Amniotic stem cell (primary cell): Measurements from ENCODE around the gene CSPG5.

ENCODE experiments used
- DNase-seq: peaks from one replicate; lab custom pipeline; 2025; lab: John Stamatoyannopoulos, UW

CSPG5 gene

GRCh38 chr3:47578691-47579632 lies at the start of gene CSPG5:
TSS of gene CSPG5 (minus strand) at chr3:47578865. CDS start at chr3:47578693, 172 bp downstream.
- DNase-seq = no peak

- DNase-seq = no peak
These were observed 49.8 kb upstream of the CSPG5 start for GRCh38 chr3:47628426-47628825.

- no peak for DNase-seq
These were observed 44.2 kb upstream of the CSPG5 start for GRCh38 chr3:47622671-47623461.

- DNase-seq = no peak
These were observed 38.7 kb upstream of the CSPG5 start for GRCh38 chr3:47617086-47618010.

- no peak for DNase-seq
These were observed 36.1 kb upstream of the CSPG5 start for GRCh38 chr3:47614788-47615187.

GRCh38 chr3:47613722-47614121 lies 35.1 kb upstream of the CSPG5 start:
- DNase-seq = no peak

DNA sequence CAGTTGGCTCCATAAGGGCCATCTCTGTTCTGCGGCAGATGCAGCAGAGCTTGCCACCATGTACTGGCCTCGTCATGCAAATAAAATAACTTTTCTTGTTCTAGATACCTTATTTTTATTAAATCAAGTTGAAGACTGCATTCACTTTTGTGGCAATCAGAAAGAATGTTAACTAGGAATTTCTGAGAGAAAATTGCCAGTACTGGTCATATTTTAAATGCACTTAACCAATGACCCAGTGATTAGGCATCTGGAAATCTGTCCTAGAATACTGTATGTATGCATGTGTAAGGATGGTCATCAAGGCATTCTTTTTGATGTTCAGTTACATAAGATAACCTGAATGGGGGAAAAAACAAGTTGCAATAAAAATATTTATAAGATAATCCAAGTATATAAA lies 34.2 kb upstream of the CSPG5 start:
- DNase-seq = no peak

DNA sequence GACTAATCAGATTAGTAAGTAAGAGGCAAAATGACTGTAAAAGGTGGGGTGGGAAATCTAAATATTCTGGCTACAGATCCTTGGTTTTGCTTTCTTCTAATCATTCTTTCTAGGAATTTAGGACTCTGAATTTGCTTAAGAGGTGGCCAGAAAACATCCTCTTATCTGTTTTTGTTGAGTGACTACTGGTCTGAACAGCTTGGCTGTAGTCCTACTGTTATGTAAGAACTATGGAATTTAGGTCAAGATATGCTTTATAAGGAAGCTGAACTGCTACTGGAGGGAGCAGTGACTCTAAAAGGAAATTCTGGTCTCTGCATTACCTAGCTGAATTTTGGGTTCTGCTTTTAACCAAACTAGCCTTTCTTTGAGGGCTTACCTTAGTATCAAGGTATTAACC lies 33.5 kb upstream of the CSPG5 start:
- DNase-seq = peak; percentile 19

DNA sequence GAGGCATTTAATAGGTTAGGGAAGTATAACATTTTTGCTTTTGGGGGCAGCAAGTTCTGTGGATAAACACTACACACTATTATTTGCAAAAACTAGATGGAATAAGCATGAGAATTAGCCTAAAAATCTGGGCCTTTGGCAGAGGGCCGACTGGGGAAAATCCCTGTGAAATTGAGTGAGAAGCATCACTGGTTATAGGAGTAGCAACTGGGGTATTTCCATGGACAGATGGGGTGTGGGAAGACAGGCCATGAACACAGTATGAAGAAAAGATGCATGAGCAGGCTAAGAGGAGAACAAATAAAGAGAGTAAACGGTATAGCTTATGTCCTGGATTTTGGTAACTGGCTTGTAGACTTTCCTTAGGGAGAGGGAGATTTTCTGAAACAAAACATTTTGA lies 32.9 kb upstream of the CSPG5 start:
- no peak for DNase-seq

DNA sequence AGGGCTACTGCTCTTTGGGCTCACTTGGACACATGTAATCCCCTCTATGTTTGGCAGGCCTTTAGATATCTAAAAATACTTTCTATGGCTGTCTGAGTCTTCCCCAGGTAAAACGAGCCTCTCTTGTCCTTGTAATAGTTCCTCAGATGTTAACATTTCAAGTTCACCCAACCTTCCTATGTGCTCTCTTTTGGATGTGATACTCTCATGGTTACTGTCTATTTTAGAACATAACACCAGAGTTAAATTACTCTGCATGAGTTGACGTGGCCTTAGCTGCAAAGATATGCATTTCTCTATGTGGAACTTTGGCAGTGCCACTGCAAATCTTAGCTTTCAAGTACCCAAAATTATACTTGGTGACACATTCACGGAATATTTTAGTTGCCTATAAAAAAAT lies 31.9 kb upstream of the CSPG5 start:
- DNase-seq = no peak

DNA sequence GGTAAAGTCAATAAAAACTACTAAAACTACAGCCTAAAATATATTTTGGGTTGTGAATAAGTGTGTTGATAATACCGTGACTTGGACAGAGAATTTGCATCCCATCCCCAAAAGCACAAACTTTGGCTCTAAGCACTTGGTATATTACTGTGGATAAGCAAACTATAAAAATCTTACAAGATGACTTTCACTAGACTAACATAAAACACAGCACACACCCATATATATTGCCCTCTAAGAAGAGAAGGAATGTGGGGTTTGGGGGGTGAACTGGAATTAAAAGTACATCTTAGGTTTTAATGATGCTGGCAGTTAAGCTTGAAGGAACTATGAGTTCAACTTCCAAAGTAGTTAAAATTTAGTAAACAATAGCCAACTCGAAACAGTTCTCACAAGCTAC lies 28.7 kb upstream of the CSPG5 start:
- DNase-seq = no peak

DNA sequence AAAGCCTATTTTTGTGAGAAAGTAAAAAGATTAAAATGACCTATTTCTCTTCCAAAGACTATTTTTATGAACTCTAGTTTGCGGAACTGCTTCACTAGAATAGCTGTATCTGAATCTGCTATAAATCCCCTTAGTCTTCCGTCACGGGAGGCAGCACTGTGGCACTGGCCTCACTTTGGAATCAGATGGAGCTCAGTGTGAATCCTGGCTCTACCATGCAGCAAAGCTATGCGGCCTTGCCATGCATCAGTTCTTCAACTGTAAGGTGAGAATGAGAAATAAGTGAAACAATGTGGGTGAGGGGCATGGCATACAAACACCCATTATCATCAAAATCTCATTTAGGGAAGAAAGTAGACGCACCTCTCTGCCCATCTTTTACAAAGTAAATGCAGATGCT lies 27.5 kb upstream of the CSPG5 start:
- no peak for DNase-seq

- DNase-seq = no peak
These were observed 27.0 kb upstream of the CSPG5 start for GRCh38 chr3:47605652-47606051.

- DNase-seq = no peak
These were observed 25.5 kb upstream of the CSPG5 start for GRCh38 chr3:47604145-47604544.

DNA sequence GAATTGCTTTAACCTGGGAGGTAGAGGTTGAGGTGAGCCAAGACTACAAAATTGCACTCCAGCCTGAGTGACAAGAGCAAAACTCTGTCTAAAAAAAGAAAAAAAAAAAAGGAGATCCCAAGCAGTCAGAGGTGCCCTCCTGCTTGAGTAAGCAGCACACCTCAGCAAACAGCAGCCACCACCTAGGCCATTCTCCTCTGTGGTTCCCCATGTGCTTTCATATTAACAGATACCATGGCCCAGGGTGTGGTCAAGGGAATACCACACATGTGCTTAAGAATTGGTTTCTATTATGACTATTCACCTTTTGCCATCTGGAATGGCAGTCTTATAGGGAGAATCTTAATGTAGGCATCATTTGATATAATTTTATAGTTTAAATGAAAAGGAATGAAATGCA lies 24.7 kb upstream of the CSPG5 start:
- DNase-seq = no peak

- no peak for DNase-seq
These were observed 22.6 kb upstream of the CSPG5 start for GRCh38 chr3:47601281-47601680.

- DNase-seq = no peak
These were observed 16.1 kb upstream of the CSPG5 start for GRCh38 chr3:47594792-47595191.

GRCh38 chr3:47592066-47592795 lies 13.6 kb upstream of the CSPG5 start:
- no peak for DNase-seq

DNA sequence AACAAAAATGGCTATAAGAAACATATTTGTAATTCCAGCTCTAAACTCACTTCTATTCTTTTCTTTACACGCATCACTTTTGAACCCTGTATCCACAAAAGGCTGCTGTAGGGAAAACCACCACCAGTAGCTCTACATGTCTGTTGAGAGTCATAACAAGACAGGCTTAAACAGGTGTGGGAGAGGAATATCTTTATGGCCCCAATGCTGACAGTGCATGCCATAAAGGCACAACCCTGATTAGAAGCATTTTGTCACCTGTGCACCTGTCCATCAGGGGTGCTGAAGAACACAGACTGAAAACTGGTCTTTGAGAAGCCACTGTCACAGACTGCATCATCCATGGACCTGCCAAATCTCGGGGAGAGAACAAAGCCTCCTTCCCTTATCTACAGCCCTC lies 11.6 kb upstream of the CSPG5 start:
- DNase-seq = no peak

DNA sequence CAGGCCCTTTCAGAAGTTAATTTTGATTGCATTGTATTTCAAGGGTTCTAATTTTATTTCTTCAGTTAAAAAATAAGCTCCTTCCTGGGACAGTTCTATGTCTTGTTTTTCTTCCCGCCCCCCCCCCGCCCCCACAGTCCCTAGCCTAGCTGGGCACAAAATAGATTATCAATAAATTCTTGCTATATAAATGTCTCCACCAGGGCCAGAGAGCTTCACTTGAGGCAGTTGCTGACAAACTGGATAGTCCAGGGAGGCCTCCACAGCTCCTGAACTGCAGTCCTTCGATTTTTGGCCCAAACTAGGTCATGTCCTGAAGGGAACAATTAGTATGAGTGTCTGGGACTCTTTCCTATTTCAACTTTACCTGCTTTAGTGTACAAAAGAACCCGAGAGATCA lies 9.9 kb upstream of the CSPG5 start:
- no peak for DNase-seq

GRCh38 chr3:47588053-47588452 lies 9.4 kb upstream of the CSPG5 start:
- DNase-seq = no peak
